Fibroblast of skin of abdomen (primary cell): ENCODE data around the gene KIF23.

Experiments used
- DNase-seq: peaks from one replicate; pipeline ENCODE4 v3.0.0-alpha.2; 2013

KIF23 gene

GRCh38 chr15:69394556-69395282, 19.4 kb upstream of the KIF23 start:
- peak; percentile 71 for DNase-seq

- DNase-seq = no peak
Observed at GRCh38 chr15:69395460-69395859, 18.7 kb upstream of the KIF23 start.

- no peak for DNase-seq
Observed at GRCh38 chr15:69395991-69396390, 18.2 kb upstream of the KIF23 start.

- peak; percentile 48 for DNase-seq
Observed at GRCh38 chr15:69398491-69398891, 15.7 kb upstream of the KIF23 start.

GRCh38 chr15:69400850-69401249, 13.3 kb upstream of the KIF23 start:
- DNase-seq = no peak

GRCh38 chr15:69402816-69403215, 11.3 kb upstream of the KIF23 start:
- no peak for DNase-seq

GRCh38 chr15:69403594-69403993, 10.6 kb upstream of the KIF23 start:
- peak; percentile 95 for DNase-seq

- DNase-seq = no peak
Observed at GRCh38 chr15:69405110-69405509, 9.0 kb upstream of the KIF23 start.

- DNase-seq = no peak
Observed at GRCh38 chr15:69407719-69408400, 6.3 kb upstream of the KIF23 start.

GRCh38 chr15:69408841-69409240, 5.3 kb upstream of the KIF23 start:
- DNase-seq = no peak

- DNase-seq = no peak
Observed at GRCh38 chr15:69410248-69410874, 3.8 kb upstream of the KIF23 start.

- no peak for DNase-seq
Observed at GRCh38 chr15:69412274-69412673, 1.9 kb upstream of the KIF23 start.

- no peak for DNase-seq
Observed at GRCh38 chr15:69412701-69413100, 1.4 kb upstream of the KIF23 start.

GRCh38 chr15:69414701-69415167, 585 bp downstream of the KIF23 start:
- DNase-seq = peak; percentile 96

- no peak for DNase-seq
Observed at GRCh38 chr15:69415381-69415780, 1.2 kb downstream of the KIF23 start.

GRCh38 chr15:69417581-69417980, 3.4 kb downstream of the KIF23 start:
- peak; percentile 40 for DNase-seq

- no peak for DNase-seq
Observed at GRCh38 chr15:69421498-69421897, 7.3 kb downstream of the KIF23 start.

GRCh38 chr15:69422336-69422895, 8.3 kb downstream of the KIF23 start:
- DNase-seq = no peak

- DNase-seq = peak; percentile 29
Observed at GRCh38 chr15:69424001-69424400, 9.9 kb downstream of the KIF23 start.

- DNase-seq = no peak
Observed at GRCh38 chr15:69424748-69425413, 10.7 kb downstream of the KIF23 start.

GRCh38 chr15:69433831-69434230, 19.7 kb downstream of the KIF23 start:
- DNase-seq = no peak

GRCh38 chr15:69434238-69434637, 20.1 kb downstream of the KIF23 start:
- no peak for DNase-seq

GRCh38 chr15:69434679-69435078, 20.5 kb downstream of the KIF23 start:
- no peak for DNase-seq
